ENCODE results near the gene CSF2.
"Not testable (repeated sequence)": the region's sequence is repeated elsewhere in the genome, so short reads cannot be mapped to it uniquely, and the experiment has no call there.

Gene CSF2

DNA sequence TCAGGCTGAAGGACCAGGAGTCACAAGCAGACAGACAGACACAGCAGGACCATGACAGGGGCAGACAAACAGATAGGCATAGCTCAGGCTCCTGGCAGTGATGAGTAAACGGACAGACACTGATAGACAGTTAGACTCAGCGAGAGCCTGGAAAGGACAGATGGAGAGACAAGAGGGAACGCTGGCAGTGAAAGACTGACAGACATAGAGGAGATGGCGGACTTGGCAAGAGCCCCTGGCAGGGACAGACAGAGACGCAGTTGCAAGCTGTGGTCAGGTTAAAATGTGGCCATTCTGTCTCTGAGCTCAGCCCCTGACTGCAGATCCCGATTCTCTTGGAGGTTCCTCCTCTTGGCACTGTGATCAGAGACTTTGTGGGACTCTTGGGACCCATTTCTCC lies 13.6 kb downstream of the CSF2 start:
- no peak for DNase-seq (ENCODE audit: low read depth)

DNA sequence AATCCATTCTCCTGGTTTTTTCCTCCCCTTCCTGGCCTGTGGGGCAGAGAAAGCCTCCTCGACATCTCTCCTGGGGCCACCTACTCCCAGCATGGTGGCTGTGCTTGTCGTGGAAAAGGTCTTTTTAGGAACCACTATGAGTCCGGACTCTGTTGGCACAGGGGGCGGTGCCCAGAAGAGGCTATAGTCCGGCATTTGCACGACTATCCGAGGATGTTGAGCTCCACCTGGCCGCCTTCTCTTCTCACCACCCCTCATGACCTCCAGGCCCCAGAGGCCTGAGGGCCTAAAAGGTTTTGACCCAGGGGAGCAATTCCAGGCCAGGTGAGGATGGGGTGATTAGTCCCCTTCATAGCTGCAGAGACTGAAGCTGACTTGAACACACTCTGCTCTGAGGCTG lies 14.1 kb downstream of the CSF2 start:
- no peak for DNase-seq (ENCODE audit: low read depth)

GRCh38 chr5:132089363-132089762 lies 15.8 kb downstream of the CSF2 start:
- no peak for DNase-seq (ENCODE audit: low read depth)

GRCh38 chr5:132090107-132090506 lies 16.5 kb downstream of the CSF2 start:
- DNase-seq (ENCODE audit: low read depth), result no peak

- no peak for DNase-seq (ENCODE audit: low read depth)
Observed at GRCh38 chr5:132093271-132093670, 19.7 kb downstream of the CSF2 start.

GRCh38 chr5:132094393-132095076 lies 20.9 kb downstream of the CSF2 start:
- DNase-seq (ENCODE audit: low read depth), result no peak

DNA sequence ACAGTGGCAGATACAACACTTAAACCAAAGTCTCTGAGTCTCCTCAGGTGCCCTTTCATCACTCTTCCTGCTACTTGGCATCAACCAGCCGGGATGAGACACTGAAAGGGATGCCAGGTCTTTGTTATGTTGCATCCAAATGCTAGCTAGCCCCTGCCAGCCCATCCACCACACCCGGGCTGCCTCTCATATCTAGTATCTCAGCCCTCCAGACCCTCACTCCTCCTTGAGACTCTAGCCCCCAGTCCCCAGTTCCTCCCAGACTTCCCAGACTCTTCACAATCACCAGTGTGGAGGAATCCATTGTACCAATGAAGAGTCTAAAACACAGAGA lies 21.5 kb downstream of the CSF2 start:
- DNase-seq (ENCODE audit: low read depth), result no peak

- peak; percentile 77 for DNase-seq (ENCODE audit: low read depth)
Observed at GRCh38 chr5:132095424-132095972, 21.9 kb downstream of the CSF2 start.

- DNase-seq (ENCODE audit: low read depth), result no peak
Observed at GRCh38 chr5:132096904-132097303, 23.3 kb downstream of the CSF2 start.

GRCh38 chr5:132098151-132098594 lies 24.6 kb downstream of the CSF2 start:
- no peak for DNase-seq (ENCODE audit: low read depth)

DNA sequence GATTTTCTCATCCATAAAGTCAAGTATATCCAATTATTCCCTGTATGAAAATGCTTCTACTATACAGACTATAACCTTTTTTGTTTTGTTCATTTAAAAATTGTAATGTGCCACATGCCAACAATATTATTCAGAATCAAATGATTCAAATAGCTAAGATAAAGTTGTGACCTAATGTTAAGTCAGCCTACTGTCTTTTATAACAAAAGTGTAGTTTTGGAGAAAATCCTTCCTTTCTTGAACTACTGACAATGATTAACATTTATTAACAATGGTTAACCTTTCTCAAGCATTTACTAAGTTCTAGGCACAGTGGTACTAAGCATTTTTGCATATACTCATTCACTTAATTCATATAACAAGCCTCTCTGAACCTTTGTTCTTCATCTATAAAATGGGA lies 25.0 kb downstream of the CSF2 start:
- no peak for DNase-seq (ENCODE audit: low read depth)

DNA sequence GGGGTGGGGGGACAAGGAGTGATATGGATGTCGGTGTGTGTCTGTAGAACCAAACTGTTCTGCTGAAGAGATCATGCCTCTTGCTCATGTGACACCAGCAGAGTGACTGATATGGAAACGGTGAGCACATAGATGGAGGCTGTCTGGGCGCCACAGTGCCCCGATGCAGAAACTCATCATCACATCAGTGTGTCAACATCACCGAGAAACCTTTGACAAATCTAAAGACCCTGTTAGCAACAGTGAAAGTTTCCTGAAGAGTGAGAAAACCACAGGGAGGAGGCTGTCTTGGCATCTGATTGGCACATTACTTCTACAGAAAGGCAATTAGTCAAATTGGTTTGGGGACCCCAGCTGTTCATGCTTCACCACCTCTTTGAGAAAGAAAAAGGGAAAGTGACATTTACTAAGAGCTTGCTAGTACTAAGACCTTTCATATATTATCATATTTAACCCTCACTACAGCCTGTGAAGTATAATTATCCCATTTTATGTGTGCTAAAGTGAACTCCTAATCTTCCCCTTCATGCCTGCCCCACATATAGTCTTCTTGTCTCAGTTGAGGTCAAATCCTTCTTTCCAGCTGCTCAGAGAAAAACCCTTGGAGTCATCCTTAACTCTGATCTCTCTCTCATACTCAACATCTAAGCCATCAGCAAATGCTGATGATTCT lies 25.6 kb downstream of the CSF2 start:
- DNase-seq (ENCODE audit: low read depth), result no peak

GRCh38 chr5:132099905-132100304 lies 26.3 kb downstream of the CSF2 start:
- DNase-seq (ENCODE audit: low read depth), result no peak

GRCh38 chr5:132100672-132101261 lies 27.2 kb downstream of the CSF2 start:
- no peak for DNase-seq (ENCODE audit: low read depth)

GRCh38 chr5:132101385-132101880 lies 27.8 kb downstream of the CSF2 start:
- no peak for DNase-seq (ENCODE audit: low read depth)

GRCh38 chr5:132102101-132102701 lies 28.6 kb downstream of the CSF2 start:
- no peak for DNase-seq (ENCODE audit: low read depth)

GRCh38 chr5:132102944-132103331 lies 29.3 kb downstream of the CSF2 start:
- DNase-seq (ENCODE audit: low read depth), result no peak

- DNase-seq (ENCODE audit: low read depth), result no peak
Observed at GRCh38 chr5:132103332-132103951, 29.9 kb downstream of the CSF2 start.

- no peak for DNase-seq (ENCODE audit: low read depth)
Observed at GRCh38 chr5:132103969-132104391, 30.4 kb downstream of the CSF2 start.

DNA sequence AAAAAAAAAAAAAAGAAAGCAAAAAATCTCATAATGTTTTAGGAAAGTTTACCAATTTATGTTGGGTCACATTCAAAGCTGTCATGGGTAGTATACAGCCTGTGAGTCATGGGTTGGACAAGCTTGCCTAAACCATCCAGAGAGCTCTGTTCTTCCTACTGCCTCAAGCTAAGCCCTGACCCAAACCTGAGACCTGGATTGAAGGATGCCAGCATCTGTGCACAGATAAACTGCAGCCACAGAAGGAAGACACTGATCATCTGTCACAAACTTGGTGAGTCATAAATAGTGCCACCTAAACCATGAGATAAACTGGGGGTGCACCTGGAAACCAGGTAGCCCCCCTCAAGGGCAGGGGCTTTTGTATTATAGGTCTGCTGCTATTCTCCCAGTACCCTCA lies 31.0 kb downstream of the CSF2 start:
- DNase-seq (ENCODE audit: low read depth), result no peak

- DNase-seq (ENCODE audit: low read depth), result no peak
Observed at GRCh38 chr5:132105688-132106087, 32.1 kb downstream of the CSF2 start.

DNA sequence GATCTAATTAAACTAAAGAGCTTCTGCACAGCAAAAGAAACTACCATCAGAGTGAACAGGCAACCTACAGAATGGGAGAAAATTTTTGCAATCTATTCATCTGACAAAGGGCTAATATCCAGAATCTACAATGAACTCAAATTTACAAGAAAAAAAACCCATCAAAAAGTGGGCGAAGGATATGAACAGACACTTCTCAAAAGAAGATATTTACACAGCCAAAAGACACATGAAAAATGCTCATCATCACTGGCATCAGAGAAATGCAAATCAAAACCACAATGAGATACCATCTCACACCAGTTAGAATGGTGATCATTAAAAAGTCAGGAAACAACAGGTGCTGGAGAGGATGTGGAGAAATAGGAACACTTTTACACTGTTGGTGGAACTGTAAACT lies 34.9 kb downstream of the CSF2 start:
- DNase-seq (ENCODE audit: low read depth), result not testable (repeated sequence)
